SK-N-SH treated with all-trans-retinoic acid at 6 μM for 48 hours (cell line): ENCODE measurements around the gene ACTL10.

Experiments used
- ARNTL ChIP-seq: fragments of 450-650 bp; formaldehyde crosslinking; IDR thresholded peaks from 2 replicates; pipeline ENCODE4 v1.5.0; 2020; ENCODE audit warnings: low read depth, mild to moderate bottlenecking, moderate library complexity, borderline replicate concordance
- CSDC2 ChIP-seq: fragments of 250-450 bp; sonication (Bioruptor Pico); IDR thresholded peaks from 2 replicates; pipeline ENCODE4 v1.5.0; 2020; ENCODE audit warnings: mild to moderate bottlenecking, moderate library complexity
- CSRNP3 ChIP-seq: fragments of 250-450 bp; sonication (Bioruptor Pico); IDR thresholded peaks from 2 replicates; pipeline ENCODE4 v1.5.1; 2021; ENCODE audit warnings: mild to moderate bottlenecking, moderate library complexity
- PATZ1 ChIP-seq: fragments of 250-450 bp; sonication (Bioruptor Pico); IDR thresholded peaks from 2 replicates; pipeline ENCODE4 v1.8.0; 2020; ENCODE audit warnings: mild to moderate bottlenecking, moderate library complexity, borderline replicate concordance
- RARB ChIP-seq: fragments of 250-450 bp; sonication (Bioruptor Pico); IDR thresholded peaks from 2 replicates; pipeline ENCODE4 v1.8.0; 2021; ENCODE audit warnings: mild to moderate bottlenecking, moderate library complexity
- TOX ChIP-seq: fragments of 250-450 bp; sonication (Bioruptor Pico); IDR thresholded peaks from 2 replicates; pipeline ENCODE4 v1.8.0; 2021; ENCODE audit warnings: mild to moderate bottlenecking, moderate library complexity, borderline replicate concordance
- ZNF70 ChIP-seq: fragments of 450-650 bp; formaldehyde crosslinking; IDR thresholded peaks from 2 replicates; pipeline ENCODE4 v1.5.0; 2020; ENCODE audit warnings: mild to moderate bottlenecking, moderate library complexity

- TF ChIP-seq RARB (CRISPR knock-in tag) (no peak), CSRNP3 (no peak), TOX (CRISPR knock-in tag) (no peak), CSDC2 (CRISPR knock-in tag) (no peak), PATZ1 (no peak), ARNTL (no peak), ZNF70 (CRISPR knock-in tag) (no peak)
Measured at GRCh38 chr20:33650111-33650752, 16.5 kb upstream of the ACTL10 start.
